Astrocyte of the cerebellum (primary cell): Measurements from ENCODE around the gene MPZL1.
A peak's percentile ranks its signal among the peaks of the same experiment; 100 is the strongest.
"Not testable (repeated sequence)": the region's sequence is repeated elsewhere in the genome, so short reads cannot be mapped to it uniquely, and the experiment has no call there.

Experiments used
- DNase-seq: peaks from one replicate; pipeline ENCODE4 v3.0.0-alpha.2; 2011; ENCODE audit warnings: low read depth
- H3K4me3 ChIP-seq: 2 replicates; pipeline ENCODE4 v1.5.1; 2011; ENCODE audit warnings: mild to moderate bottlenecking, low read depth, low read length, moderate library complexity
- in situ Hi-C: cut with HindIII; loops from 2 replicates; pipeline ENCODE4 v1.10.0; 2017; ENCODE audit warnings: low sequenced_read_pairs
- TF ChIP-seq, protein P1 (sequence below): IDR thresholded peaks from 2 replicates; pipeline ENCODE4 v1.5.1; 2012; ENCODE audit warnings: low read length, low read depth, moderate library complexity, mild to moderate bottlenecking; ENCODE audit errors: missing control alignments

MPZL1 gene

GRCh38 chr1:167714439-167715156 lies 7.2 kb upstream of the MPZL1 start:
- peak; percentile 57 for DNase-seq
- TF ChIP-seq, protein P1, sequence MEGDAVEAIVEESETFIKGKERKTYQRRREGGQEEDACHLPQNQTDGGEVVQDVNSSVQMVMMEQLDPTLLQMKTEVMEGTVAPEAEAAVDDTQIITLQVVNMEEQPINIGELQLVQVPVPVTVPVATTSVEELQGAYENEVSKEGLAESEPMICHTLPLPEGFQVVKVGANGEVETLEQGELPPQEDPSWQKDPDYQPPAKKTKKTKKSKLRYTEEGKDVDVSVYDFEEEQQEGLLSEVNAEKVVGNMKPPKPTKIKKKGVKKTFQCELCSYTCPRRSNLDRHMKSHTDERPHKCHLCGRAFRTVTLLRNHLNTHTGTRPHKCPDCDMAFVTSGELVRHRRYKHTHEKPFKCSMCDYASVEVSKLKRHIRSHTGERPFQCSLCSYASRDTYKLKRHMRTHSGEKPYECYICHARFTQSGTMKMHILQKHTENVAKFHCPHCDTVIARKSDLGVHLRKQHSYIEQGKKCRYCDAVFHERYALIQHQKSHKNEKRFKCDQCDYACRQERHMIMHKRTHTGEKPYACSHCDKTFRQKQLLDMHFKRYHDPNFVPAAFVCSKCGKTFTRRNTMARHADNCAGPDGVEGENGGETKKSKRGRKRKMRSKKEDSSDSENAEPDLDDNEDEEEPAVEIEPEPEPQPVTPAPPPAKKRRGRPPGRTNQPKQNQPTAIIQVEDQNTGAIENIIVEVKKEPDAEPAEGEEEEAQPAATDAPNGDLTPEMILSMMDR = peak; percentile 25
- peak overlapping the region; percentile 86 for H3K4me3 ChIP-seq
- in situ Hi-C loops = no loop called here

DNA sequence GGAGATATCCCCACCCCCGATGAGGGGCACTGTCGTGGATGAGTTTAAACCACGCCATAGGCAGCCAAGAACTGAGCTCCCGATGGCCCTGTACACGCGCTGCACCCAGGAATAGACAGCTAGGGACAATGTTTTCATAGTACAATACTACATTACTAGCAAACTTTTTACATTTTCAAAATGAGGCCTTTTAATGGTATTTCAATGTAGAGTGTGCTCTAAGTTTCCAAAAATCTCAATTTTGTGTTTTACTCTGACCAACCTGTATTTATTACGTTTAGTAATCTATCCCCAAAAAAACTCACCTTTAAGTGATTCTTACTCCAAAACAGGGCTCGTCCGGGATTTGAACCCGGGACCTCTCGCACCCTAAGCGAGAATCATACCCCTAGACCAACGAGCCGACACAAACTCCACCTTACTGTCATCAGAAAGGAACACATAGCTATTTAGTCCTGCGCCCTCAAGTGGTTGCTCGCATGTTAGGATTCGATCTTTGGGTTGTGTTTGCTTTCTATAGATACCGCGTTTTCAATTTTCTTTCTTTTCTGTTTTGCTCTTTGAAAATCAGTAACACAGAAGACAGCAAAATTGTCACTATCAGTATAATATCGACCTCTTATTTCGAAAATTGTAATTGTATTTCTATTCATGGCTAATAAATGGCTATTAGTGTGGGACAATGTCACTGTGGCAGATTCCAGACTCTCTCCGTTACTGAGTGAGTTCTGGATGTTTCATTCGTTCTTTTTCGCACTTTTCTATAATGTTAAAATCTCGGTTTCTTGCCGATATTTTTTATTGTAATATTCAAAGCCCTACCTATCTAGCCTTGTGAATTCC lies 6.4 kb upstream of the MPZL1 start:
- peak overlapping the region; percentile 86 for H3K4me3 ChIP-seq
- TF ChIP-seq, protein P1 = peak; percentile 83
- DNase-seq = peak; percentile 85
- in situ Hi-C loops = no loop called here

DNA sequence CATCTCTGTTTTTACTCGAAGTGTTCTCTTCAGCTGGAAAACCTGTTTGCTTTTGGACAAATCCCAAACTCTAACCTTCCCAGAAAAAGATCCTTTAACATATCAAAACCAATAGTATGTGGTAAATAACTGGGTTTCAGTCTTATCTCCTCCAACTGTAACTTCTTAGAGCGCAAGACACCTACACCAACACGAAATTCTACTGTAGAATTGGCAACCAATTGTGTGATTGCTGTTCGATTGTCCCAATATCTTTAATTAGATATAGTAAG lies 5.8 kb upstream of the MPZL1 start:
- peak overlapping the region; percentile 86 for H3K4me3 ChIP-seq
- no peak for DNase-seq
- in situ Hi-C loops = no loop called here
- TF ChIP-seq, protein P1 = no peak

DNA sequence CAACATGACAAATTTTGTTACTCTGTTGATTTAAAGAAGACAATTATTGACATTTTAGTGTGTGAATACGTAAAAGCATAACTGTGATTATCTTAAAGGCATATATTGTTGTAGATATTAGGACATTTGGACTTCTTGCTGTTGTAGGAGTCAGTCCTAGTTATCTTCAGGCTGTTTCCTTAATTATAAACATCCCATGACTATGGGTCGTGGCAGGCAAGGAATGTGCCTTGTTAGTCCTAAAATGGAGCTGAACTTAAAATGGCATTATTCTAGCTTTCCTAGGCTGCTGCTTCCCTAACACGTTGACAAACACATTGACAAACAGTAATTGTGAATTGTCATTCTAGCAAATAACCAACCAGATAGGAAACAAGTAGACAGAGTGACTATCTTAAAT lies 4.4 kb upstream of the MPZL1 start:
- in situ Hi-C loops = no loop called here
- DNase-seq = no peak
- no peak overlapping the region for H3K4me3 ChIP-seq
- TF ChIP-seq, protein P1 = no peak

- TF ChIP-seq, protein P1 = no peak
- no peak overlapping the region for H3K4me3 ChIP-seq
- no peak for DNase-seq
- in situ Hi-C loops = no loop called here
These were observed 2.7 kb upstream of the MPZL1 start for GRCh38 chr1:167718914-167719691.

- not testable (repeated sequence) for DNase-seq, H3K4me3 ChIP-seq
- in situ Hi-C loops = loop anchor here (5.0 kb wide), 1 partner anchor 82 kb away; no protein-coding TSS in a partner anchor
These were observed 1.9 kb upstream of the MPZL1 start for GRCh38 chr1:167719715-167720421.
